Upper lobe of left lung (tissue), 6 donors: ENCODE results near the gene FTSJ1. TPM values are rescaled to one million over a fixed set of nuclear protein-coding genes. Genes with fewer than 3 reads are reported as not detected.
"Not testable (repeated sequence)": the region's sequence is repeated elsewhere in the genome, so short reads cannot be mapped to it uniquely, and the experiment has no call there.

Experiments
- ATAC-seq, 2 donors: fragments of 200-7000 bp; cut with Tn5 transposase; one replicate each; pipeline ENCODE4 v1.9.1; 2022; ENCODE audit warnings: mild to moderate bottlenecking in 2 of 2, moderate library complexity in 2 of 2; ENCODE audit not compliant: low FRiP score in 2 of 2
- DNase-seq, 2 donors: peaks; one replicate each; pipeline ENCODE4 v3.0.0-alpha.2; 2019 to 2020
- H3K27ac ChIP-seq, 4 donors: fragments of 200-600 bp; sonication (generic); one replicate each; pipeline ENCODE4 v1.5.1; 2016 to 2019
- H3K27me3 ChIP-seq, 4 donors: fragments of 200-600 bp; sonication (generic); one replicate each; pipeline ENCODE4 v1.5.1; 2017 to 2019
- H3K36me3 ChIP-seq, 4 donors: fragments of 200-600 bp; sonication (generic); one replicate each; pipeline ENCODE4 v1.5.1; 2016 to 2019
- H3K4me1 ChIP-seq, 4 donors: fragments of 200-600 bp; sonication (generic); one replicate each; pipeline ENCODE4 v1.5.1; 2018 to 2019
- H3K4me3 ChIP-seq, 4 donors: fragments of 200-600 bp; sonication (generic); one replicate each; pipeline ENCODE4 v1.5.1; 2017 to 2019; ENCODE audit warnings: mild to moderate bottlenecking in 2 of 4, moderate library complexity in 1 of 4
- H3K9me3 ChIP-seq, 4 donors: fragments of 200-600 bp; sonication (generic); one replicate each; pipeline ENCODE4 v1.5.1; 2018 to 2019
- EP300 ChIP-seq, 4 donors: sonication (generic); formaldehyde crosslinking; IDR thresholded peaks; one replicate each; pipeline ENCODE4 v1.5.1; 2017; ENCODE audit warnings: antibody characterized with exemption in 4 of 4, control low read depth in 2 of 4
- POLR2A ChIP-seq, 4 donors: fragments of 450-650 bp; IDR thresholded peaks; one replicate each; pipeline ENCODE4 v1.5.1; 2016 to 2017; ENCODE audit warnings: antibody characterized with exemption in 4 of 4, mild to moderate bottlenecking in 2 of 4
- POLR2AphosphoS5 ChIP-seq, 2 donors: sonication (generic); formaldehyde crosslinking; IDR thresholded peaks; one replicate each; pipeline ENCODE4 v1.5.1; 2017; ENCODE audit warnings: antibody characterized with exemption in 2 of 2
- WGBS, 2 donors: methylation state at CpG; one replicate each; pipeline ENCODE4 v1.1.5; 2017 to 2018; 5-methylcytosine and 5-hydroxymethylcytosine counted together
- total RNA-seq, 6 donors: library from RNA; depleted of rRNA in 4 of 6; stranded (reverse); fragments of >200 nt in 4 of 6; gene quantifications; one replicate each; pipeline versions ENCODE4 v1.1.0 to v1.2.1, GENCODE V29; 2016 to 2021
- TF ChIP-seq, protein P1 (sequence below), 6 experiments: fragments of 450-650 bp in 4 of 6; fragments of 200-600 bp in 2 of 6; sonication (generic) in 2 of 6; IDR thresholded peaks; one replicate each; pipeline ENCODE4 v1.5.1; 2016 to 2019; ENCODE audit warnings: antibody characterized with exemption in 6 of 6
- donor health status: DM: no; HTN: no; CAD: no; lungs with moderate emphysema.
- donor health status: DM: no; HTN: yes; CAD: no; lungs with severe emphysema.

Gene FTSJ1
- total RNA-seq, 6 donors from 2014 or later = 25.2 to 49.1 (median 42.8) TPM

DNA sequence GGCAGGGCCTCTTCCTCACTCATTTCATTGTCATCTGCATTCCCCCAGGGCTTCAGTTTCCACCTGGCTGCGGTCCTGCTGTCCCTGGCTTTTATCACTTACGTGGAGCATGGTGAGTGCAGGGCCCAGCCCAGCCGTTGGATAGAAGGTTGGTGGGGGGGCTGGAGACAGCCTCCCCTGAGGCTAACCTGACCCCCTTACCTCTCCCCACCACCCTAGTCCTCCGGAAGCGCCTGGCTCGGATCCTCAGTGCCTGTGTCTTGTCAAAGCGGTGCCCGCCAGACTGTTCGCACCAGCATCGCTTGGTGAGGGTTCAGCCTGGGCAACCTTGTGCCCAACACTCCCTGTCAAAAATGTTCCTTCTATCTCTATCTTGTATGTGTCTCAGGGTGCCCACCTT, 39.8 kb downstream of the FTSJ1 start:
- no peaks in the 10 kb centered on the region for H3K9me3 ChIP-seq
- H3K4me3 ChIP-seq = no peak overlapping the region
- H3K27me3 ChIP-seq = no peaks in the 10 kb centered on the region
- no peak for TF ChIP-seq POLR2AphosphoS5 (IDR thresholded peaks at IDR 0.05)
- no peak for TF ChIP-seq EP300 (IDR thresholded peaks at IDR 0.05)
- TF ChIP-seq, protein P1, sequence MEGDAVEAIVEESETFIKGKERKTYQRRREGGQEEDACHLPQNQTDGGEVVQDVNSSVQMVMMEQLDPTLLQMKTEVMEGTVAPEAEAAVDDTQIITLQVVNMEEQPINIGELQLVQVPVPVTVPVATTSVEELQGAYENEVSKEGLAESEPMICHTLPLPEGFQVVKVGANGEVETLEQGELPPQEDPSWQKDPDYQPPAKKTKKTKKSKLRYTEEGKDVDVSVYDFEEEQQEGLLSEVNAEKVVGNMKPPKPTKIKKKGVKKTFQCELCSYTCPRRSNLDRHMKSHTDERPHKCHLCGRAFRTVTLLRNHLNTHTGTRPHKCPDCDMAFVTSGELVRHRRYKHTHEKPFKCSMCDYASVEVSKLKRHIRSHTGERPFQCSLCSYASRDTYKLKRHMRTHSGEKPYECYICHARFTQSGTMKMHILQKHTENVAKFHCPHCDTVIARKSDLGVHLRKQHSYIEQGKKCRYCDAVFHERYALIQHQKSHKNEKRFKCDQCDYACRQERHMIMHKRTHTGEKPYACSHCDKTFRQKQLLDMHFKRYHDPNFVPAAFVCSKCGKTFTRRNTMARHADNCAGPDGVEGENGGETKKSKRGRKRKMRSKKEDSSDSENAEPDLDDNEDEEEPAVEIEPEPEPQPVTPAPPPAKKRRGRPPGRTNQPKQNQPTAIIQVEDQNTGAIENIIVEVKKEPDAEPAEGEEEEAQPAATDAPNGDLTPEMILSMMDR (IDR thresholded peaks at IDR 0.05) = no peak
- no peak for TF ChIP-seq POLR2A (IDR thresholded peaks at IDR 0.05)
- DNase-seq (no peak), ATAC-seq (no peak)
- 90 to 92% methylated on average over 7 to 10 of the region's 10 CpGs for WGBS, 2 donors
- no peaks in the 10 kb centered on the region for H3K4me1 ChIP-seq
- no peak overlapping the region for H3K27ac ChIP-seq
- peaks cover 0 to 9% (median 3%) of the 10 kb centered on the region in 4 donors for H3K36me3 ChIP-seq

DNA sequence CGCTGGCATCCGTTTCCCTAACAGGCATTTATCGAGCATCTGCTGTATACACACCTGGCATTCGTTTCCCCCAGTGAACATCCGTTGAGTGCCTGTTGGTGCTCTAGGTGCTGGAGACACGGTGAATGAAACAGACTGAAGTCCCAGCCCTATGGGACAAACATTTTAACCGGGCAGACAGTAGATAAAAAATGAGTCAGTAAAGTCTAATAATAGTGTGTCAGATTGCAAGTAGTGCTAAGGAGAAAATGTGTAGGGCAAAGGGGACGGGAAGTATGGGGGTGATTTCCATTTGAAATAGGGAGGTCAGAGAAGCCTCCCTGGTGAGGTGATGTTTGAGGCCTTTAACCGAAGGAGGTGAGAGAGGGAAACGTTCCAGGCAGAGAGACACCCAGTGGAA, 40.3 kb downstream of the FTSJ1 start:
- Histone ChIP-seq H3K27ac (no peak overlapping the region), H3K4me3 (no peak overlapping the region)

DNA sequence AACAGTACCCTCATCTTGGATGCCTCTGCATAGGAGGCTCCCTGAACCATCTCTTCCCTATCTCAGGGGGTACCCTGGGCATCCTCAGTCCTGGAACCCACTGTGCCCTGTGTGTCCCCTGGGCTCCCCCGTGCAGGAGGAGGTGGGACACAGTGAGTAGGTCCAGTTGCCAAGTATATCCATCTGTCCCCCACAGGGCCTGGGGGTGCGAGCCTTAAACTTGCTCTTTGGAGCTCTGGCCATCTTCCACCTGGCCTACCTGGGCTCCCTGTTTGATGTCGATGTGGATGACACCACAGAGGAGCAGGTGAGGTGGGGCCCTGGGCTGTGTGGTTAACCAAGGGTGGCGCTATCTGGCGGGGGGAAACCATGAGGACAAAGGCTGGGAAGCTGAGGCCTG, 41.0 kb downstream of the FTSJ1 start:
- ATAC-seq = no peak
- TF ChIP-seq POLR2A (IDR thresholded peaks at IDR 0.05) (no peak), POLR2AphosphoS5 (IDR thresholded peaks at IDR 0.05) (no peak), EP300 (IDR thresholded peaks at IDR 0.05) (no peak)
- TF ChIP-seq, protein P1 (IDR thresholded peaks at IDR 0.05) = no peak
- H3K9me3 ChIP-seq = no peaks in the 10 kb centered on the region

More for the DNA sequence above, 40.3 kb downstream of the FTSJ1 start:
- H3K4me1 ChIP-seq = no peaks in the 10 kb centered on the region
- DNase-seq = no peak
- no peaks in the 10 kb centered on the region for H3K27me3 ChIP-seq
- TF ChIP-seq POLR2AphosphoS5 (IDR thresholded peaks at IDR 0.05) (no peak), EP300 (IDR thresholded peaks at IDR 0.05) (no peak), POLR2A (IDR thresholded peaks at IDR 0.05) (no peak)
- TF ChIP-seq, protein P1 (IDR thresholded peaks at IDR 0.05) = no peak
- 81 to 94% methylated on average over 10 of the region's 10 CpGs for WGBS, 2 donors
- no peak for ATAC-seq
- H3K36me3 ChIP-seq = peaks cover 0 to 9% (median 3%) of the 10 kb centered on the region in 4 donors
- no peaks in the 10 kb centered on the region for H3K9me3 ChIP-seq

DNA sequence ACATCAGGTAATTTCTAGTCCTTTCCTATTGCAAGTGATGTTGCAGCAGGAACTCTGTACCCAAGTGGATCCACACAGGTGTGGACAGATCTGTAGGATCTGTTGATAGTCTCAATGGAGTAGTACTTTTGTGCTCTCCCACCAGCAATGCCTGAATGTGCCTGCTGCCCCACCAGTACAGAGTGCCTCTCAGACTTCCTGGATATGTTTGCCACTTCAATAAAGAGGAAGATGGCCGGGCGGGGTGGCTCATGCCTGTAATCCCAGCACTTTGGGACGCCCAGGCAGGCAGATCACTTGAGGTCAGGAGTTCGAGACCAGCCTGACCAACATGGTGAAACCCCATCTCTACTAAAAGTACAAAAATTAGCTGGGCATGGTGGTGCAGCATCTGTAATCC, 43.5 kb downstream of the FTSJ1 start:
- H3K4me1 ChIP-seq, H3K4me3 ChIP-seq, H3K36me3 ChIP-seq, H3K27ac ChIP-seq, H3K27me3 ChIP-seq, H3K9me3 ChIP-seq, ATAC-seq, DNase-seq: not testable (repeated sequence)
- 52% methylated on average over 4 of the region's 4 CpGs; no CpG with 5 or more reads in 1 of the 2 donors for WGBS, 2 donors

More for the DNA sequence above, 41.0 kb downstream of the FTSJ1 start:
- DNase-seq = no peak
- 74% methylated on average over 5 of the region's 5 CpGs; no CpG with 5 or more reads in 1 of the 2 donors for WGBS, 2 donors
- no peak overlapping the region for H3K27ac ChIP-seq
- H3K4me1 ChIP-seq = no peaks in the 10 kb centered on the region
- no peak overlapping the region for H3K4me3 ChIP-seq
- H3K27me3 ChIP-seq = no peaks in the 10 kb centered on the region
- peaks cover 0 to 9% (median 3%) of the 10 kb centered on the region in 4 donors for H3K36me3 ChIP-seq

DNA sequence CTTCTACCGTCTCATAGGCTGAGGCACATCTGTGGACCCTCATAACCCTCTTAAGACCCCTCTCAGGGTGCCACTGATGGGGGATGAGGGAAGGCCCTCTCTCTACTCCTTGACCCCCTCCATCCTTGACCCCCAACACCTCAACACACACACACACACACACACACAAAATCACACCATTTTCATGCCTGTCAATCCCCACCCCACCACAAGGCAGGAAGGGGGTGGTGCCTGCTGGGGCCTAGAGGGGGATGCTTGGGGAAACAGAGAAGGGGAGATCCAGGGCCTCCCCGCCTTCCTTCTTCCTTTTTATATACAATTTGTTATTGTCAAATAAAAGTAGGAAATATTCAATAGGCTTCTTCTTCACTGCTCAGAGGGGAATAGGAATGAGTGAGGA, 44.5 kb downstream of the FTSJ1 start:
- Histone ChIP-seq H3K4me1 (peaks cover 0 to 7% (median 5%) of the 10 kb centered on the region in 4 donors), H3K36me3 (peaks cover 0 to 10% (median 3%) of the 10 kb centered on the region in 4 donors), H3K27me3 (no peaks in the 10 kb centered on the region), H3K9me3 (no peaks in the 10 kb centered on the region), H3K4me3 (no peak overlapping the region), H3K27ac (no peak overlapping the region)
- 75% methylated on average over 2 of the region's 2 CpGs for WGBS, 2 donors
- no peak for ATAC-seq
- TF ChIP-seq POLR2AphosphoS5 (IDR thresholded peaks at IDR 0.05) = no peak
- no peak for DNase-seq

DNA sequence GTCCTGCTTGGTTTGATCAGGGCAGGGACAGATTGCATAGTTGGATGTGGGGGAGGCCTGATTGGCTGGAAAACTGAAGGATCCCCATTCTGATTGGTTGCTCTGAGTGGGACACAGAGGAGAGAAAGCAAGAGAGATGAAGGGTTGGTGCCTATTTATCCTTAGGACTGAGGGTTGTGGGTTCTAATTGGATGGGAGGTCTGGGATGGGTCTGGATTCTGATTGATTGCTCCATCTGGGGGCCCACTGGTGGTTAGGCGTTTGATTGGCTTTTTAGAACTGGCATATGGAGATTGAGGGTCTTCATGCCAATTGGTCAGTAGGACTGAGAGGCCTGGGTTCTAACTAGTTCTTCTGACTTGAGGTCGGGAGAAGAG, 45.0 kb downstream of the FTSJ1 start:
- no peaks in the 10 kb centered on the region for H3K9me3 ChIP-seq
- 61 to 67% methylated on average over 1 to 2 of the region's 2 CpGs for WGBS, 2 donors
- H3K4me3 ChIP-seq = peak overlapping the region in 3 of 4 donors; percentile 58 to 68 (median 68)
- H3K27me3 ChIP-seq = no peaks in the 10 kb centered on the region
- TF ChIP-seq POLR2A (IDR thresholded peaks at IDR 0.05) (no peak), POLR2AphosphoS5 (IDR thresholded peaks at IDR 0.05) (no peak), EP300 (IDR thresholded peaks at IDR 0.05) (no peak)
- TF ChIP-seq, protein P1 (IDR thresholded peaks at IDR 0.05) = no peak
- DNase-seq (no peak), ATAC-seq (no peak)
- peaks cover 0 to 8% (median under 1%) of the 10 kb centered on the region in 4 donors for H3K36me3 ChIP-seq
- H3K4me1 ChIP-seq = peaks cover 0 to 7% (median 5%) of the 10 kb centered on the region in 4 donors
- H3K27ac ChIP-seq = peak overlapping the region in 2 of 4 donors; percentile 83 to 88
